ENCODE data around the gene CYP26B1. TPM values are rescaled to one million over a fixed set of nuclear protein-coding genes. Genes with fewer than 3 reads are reported as not detected.

Gene CYP26B1
- total RNA-seq, 4 donors from 2014 or later: 1.5 to 5.2 (median 2.4) TPM; not detected in 1

DNA sequence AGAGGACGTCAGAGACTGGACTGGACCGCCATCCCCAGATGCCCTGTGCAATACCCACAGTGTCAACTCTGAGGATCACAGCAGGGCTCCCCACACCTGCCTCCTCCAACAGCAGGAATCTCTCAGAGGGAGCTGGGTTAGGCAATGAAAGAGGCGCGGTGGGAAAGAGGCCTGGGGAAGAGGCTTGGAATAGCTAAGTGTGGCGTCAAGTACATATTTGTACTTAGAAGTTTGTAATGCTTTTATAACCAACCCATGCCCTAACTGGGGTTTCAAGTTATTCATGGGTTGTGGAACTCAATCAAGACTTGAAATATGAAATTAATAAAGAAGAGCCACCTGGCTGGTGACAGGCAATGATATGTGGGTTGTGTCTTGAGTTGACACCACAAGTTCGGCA lies 28.7 kb downstream of the CYP26B1 start:
- H3K9me3 ChIP-seq: no peaks in the 10 kb centered on the region
- no peak overlapping the region for H3K27ac ChIP-seq
- 83 to 100% methylated on average over 1 to 6 of the region's 6 CpGs for WGBS, 2 donors (ENCODE audit: low coverage in 1 of 2)
- no peak overlapping the region for H3K4me3 ChIP-seq
- H3K27me3 ChIP-seq: peaks cover 29% of the 10 kb centered on the region
- H3K36me3 ChIP-seq: no peaks in the 10 kb centered on the region
- intact Hi-C loops (cut with DNase I; ENCODE audit: low total_unique reads) (no loop called here), in situ Hi-C loops (cut with MboI; ENCODE audit: low pct_ligation_motif_present in 1 of 4, low pct_unique_long_range_greater_than_20kb in 1 of 4, low sequenced_read_pairs in 3 of 4) (no loop called here)
- DNase-seq: no peak
- H3K4me1 ChIP-seq: no peaks in the 10 kb centered on the region
- TF ChIP-seq EP300 (IDR thresholded peaks at IDR 0.05; ENCODE audit: low read depth) (no peak), POLR2AphosphoS5 (IDR thresholded peaks at IDR 0.05) (no peak), POLR2A (IDR thresholded peaks at IDR 0.05) (no peak)
- TF ChIP-seq, protein P1, sequence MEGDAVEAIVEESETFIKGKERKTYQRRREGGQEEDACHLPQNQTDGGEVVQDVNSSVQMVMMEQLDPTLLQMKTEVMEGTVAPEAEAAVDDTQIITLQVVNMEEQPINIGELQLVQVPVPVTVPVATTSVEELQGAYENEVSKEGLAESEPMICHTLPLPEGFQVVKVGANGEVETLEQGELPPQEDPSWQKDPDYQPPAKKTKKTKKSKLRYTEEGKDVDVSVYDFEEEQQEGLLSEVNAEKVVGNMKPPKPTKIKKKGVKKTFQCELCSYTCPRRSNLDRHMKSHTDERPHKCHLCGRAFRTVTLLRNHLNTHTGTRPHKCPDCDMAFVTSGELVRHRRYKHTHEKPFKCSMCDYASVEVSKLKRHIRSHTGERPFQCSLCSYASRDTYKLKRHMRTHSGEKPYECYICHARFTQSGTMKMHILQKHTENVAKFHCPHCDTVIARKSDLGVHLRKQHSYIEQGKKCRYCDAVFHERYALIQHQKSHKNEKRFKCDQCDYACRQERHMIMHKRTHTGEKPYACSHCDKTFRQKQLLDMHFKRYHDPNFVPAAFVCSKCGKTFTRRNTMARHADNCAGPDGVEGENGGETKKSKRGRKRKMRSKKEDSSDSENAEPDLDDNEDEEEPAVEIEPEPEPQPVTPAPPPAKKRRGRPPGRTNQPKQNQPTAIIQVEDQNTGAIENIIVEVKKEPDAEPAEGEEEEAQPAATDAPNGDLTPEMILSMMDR (IDR thresholded peaks at IDR 0.05): no peak

- peaks cover 25% of the 10 kb centered on the region for H3K27me3 ChIP-seq
- no peak for TF ChIP-seq POLR2AphosphoS5 (IDR thresholded peaks at IDR 0.05)
- no peak for TF ChIP-seq EP300 (IDR thresholded peaks at IDR 0.05; ENCODE audit: low read depth)
- TF ChIP-seq POLR2A (IDR thresholded peaks at IDR 0.05): no peak
- TF ChIP-seq, protein P1 (IDR thresholded peaks at IDR 0.05): no peak
- H3K4me3 ChIP-seq: no peak overlapping the region
- no peak overlapping the region for H3K27ac ChIP-seq
- WGBS, 2 donors (ENCODE audit: low coverage in 1 of 2): 90 to 94% methylated on average over 4 to 6 of the region's 6 CpGs
- H3K4me1 ChIP-seq: no peaks in the 10 kb centered on the region
- H3K36me3 ChIP-seq: no peaks in the 10 kb centered on the region
- in situ Hi-C loops (cut with MboI; ENCODE audit: low pct_ligation_motif_present in 1 of 4, low pct_unique_long_range_greater_than_20kb in 1 of 4, low sequenced_read_pairs in 3 of 4) (no loop called here), intact Hi-C loops (cut with DNase I; ENCODE audit: low total_unique reads) (no loop called here)
- DNase-seq: no peak
- no peaks in the 10 kb centered on the region for H3K9me3 ChIP-seq
These were observed 29.3 kb downstream of the CYP26B1 start for GRCh38 chr2:72118386-72118785.

DNA sequence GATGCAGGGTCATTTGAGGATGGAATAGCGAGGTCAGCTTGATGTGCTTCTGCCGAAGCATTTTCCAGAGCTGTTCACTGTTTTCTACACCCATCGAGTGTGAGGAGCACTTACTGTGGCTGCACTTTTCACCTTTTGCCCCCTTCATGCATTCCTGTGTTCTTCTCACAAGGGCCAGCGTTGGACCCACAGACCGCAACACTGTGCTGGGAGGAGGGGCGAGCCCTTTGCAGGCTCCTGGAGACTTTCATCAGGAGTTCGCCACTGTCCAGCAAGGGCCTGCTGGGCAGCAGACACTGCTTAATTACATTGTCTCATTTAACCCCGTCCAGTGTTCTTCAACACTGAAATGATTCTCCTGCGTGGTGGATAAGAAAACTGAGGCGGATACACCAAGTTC lies 29.9 kb downstream of the CYP26B1 start:
- no peaks in the 10 kb centered on the region for H3K36me3 ChIP-seq
- intact Hi-C loops (cut with DNase I; ENCODE audit: low total_unique reads) (no loop called here), in situ Hi-C loops (cut with MboI; ENCODE audit: low pct_ligation_motif_present in 1 of 4, low pct_unique_long_range_greater_than_20kb in 1 of 4, low sequenced_read_pairs in 3 of 4) (no loop called here)
- peaks cover 20% of the 10 kb centered on the region for H3K27me3 ChIP-seq
- no peak overlapping the region for H3K27ac ChIP-seq
- no peaks in the 10 kb centered on the region for H3K9me3 ChIP-seq
- TF ChIP-seq, protein P1 (IDR thresholded peaks at IDR 0.05): no peak
- TF ChIP-seq EP300 (IDR thresholded peaks at IDR 0.05; ENCODE audit: low read depth) (no peak), POLR2A (IDR thresholded peaks at IDR 0.05) (no peak)
- no peak for DNase-seq
- H3K4me1 ChIP-seq: no peaks in the 10 kb centered on the region
- WGBS, 2 donors (ENCODE audit: low coverage in 1 of 2): 83% methylated on average over 10 of the region's 10 CpGs; no CpG with 5 or more reads in 1 of the 2 donors
- H3K4me3 ChIP-seq: no peak overlapping the region

GRCh38 chr2:72117029-72117428 lies 30.6 kb downstream of the CYP26B1 start:
- 76 to 84% methylated on average over 5 to 6 of the region's 6 CpGs for WGBS, 2 donors (ENCODE audit: low coverage in 1 of 2)
- no peak overlapping the region for H3K4me3 ChIP-seq
- H3K27ac ChIP-seq: no peak overlapping the region
- intact Hi-C loops (cut with DNase I; ENCODE audit: low total_unique reads) (no loop called here), in situ Hi-C loops (cut with MboI; ENCODE audit: low pct_ligation_motif_present in 1 of 4, low pct_unique_long_range_greater_than_20kb in 1 of 4, low sequenced_read_pairs in 3 of 4) (no loop called here)
- no peak for TF ChIP-seq EP300 (IDR thresholded peaks at IDR 0.05; ENCODE audit: low read depth)
- TF ChIP-seq, protein P1 (IDR thresholded peaks at IDR 0.05): no peak
- TF ChIP-seq POLR2A (IDR thresholded peaks at IDR 0.05): no peak
- TF ChIP-seq POLR2AphosphoS5 (IDR thresholded peaks at IDR 0.05): no peak
- DNase-seq: no peak
- H3K36me3 ChIP-seq: no peaks in the 10 kb centered on the region
- no peaks in the 10 kb centered on the region for H3K4me1 ChIP-seq
- H3K27me3 ChIP-seq: peaks cover 13% of the 10 kb centered on the region
- no peaks in the 10 kb centered on the region for H3K9me3 ChIP-seq
